Measurements from ENCODE around the gene CNOT1.

The CNOT1 gene

GRCh38 chr16:58510776-58511628 is 118.6 kb downstream of the CNOT1 start:
- Mint-ChIP-seq H3K4me1 (ENCODE audit: low read depth) (peaks cover 5% of the 10 kb centered on the region), H3K9me3 (no peaks in the 10 kb centered on the region), H3K36me3 (ENCODE audit: low read depth) (no peaks in the 10 kb centered on the region), H3K27me3 (ENCODE audit: low read depth) (no peaks in the 10 kb centered on the region), H3K27ac (no peak overlapping the region), H3K4me3 (no peak overlapping the region)

- Mint-ChIP-seq H3K27me3 (ENCODE audit: low read depth) (no peaks in the 10 kb centered on the region), H3K27ac (no peak overlapping the region), H3K4me3 (no peak overlapping the region), H3K4me1 (ENCODE audit: low read depth) (peaks cover 5% of the 10 kb centered on the region), H3K9me3 (no peaks in the 10 kb centered on the region), H3K36me3 (ENCODE audit: low read depth) (no peaks in the 10 kb centered on the region)
These were observed 119.4 kb downstream of the CNOT1 start for GRCh38 chr16:58510097-58510775.

GRCh38 chr16:58509256-58510096 is 120.2 kb downstream of the CNOT1 start:
- no peaks in the 10 kb centered on the region for H3K36me3 Mint-ChIP-seq (ENCODE audit: low read depth)
- no peak overlapping the region for H3K4me3 Mint-ChIP-seq
- H3K27ac Mint-ChIP-seq = no peak overlapping the region
- no peaks in the 10 kb centered on the region for H3K9me3 Mint-ChIP-seq
- no peaks in the 10 kb centered on the region for H3K4me1 Mint-ChIP-seq (ENCODE audit: low read depth)
- H3K27me3 Mint-ChIP-seq (ENCODE audit: low read depth) = no peaks in the 10 kb centered on the region

- no peaks in the 10 kb centered on the region for H3K36me3 Mint-ChIP-seq (ENCODE audit: low read depth)
- H3K9me3 Mint-ChIP-seq = no peaks in the 10 kb centered on the region
- H3K4me1 Mint-ChIP-seq (ENCODE audit: low read depth) = no peaks in the 10 kb centered on the region
- no peaks in the 10 kb centered on the region for H3K27me3 Mint-ChIP-seq (ENCODE audit: low read depth)
- H3K27ac Mint-ChIP-seq = no peak overlapping the region
- H3K4me3 Mint-ChIP-seq = no peak overlapping the region
These were observed 120.9 kb downstream of the CNOT1 start for GRCh38 chr16:58508671-58509251.

- Mint-ChIP-seq H3K9me3 (no peaks in the 10 kb centered on the region), H3K27me3 (ENCODE audit: low read depth) (no peaks in the 10 kb centered on the region), H3K36me3 (ENCODE audit: low read depth) (no peaks in the 10 kb centered on the region), H3K4me3 (no peak overlapping the region), H3K27ac (no peak overlapping the region), H3K4me1 (ENCODE audit: low read depth) (no peaks in the 10 kb centered on the region)
These were observed 121.5 kb downstream of the CNOT1 start for GRCh38 chr16:58507963-58508670.

GRCh38 chr16:58507195-58507962 is 122.2 kb downstream of the CNOT1 start:
- H3K4me3 Mint-ChIP-seq = no peak overlapping the region
- no peak overlapping the region for H3K27ac Mint-ChIP-seq
- H3K27me3 Mint-ChIP-seq (ENCODE audit: low read depth) = no peaks in the 10 kb centered on the region
- H3K4me1 Mint-ChIP-seq (ENCODE audit: low read depth) = no peaks in the 10 kb centered on the region
- no peaks in the 10 kb centered on the region for H3K9me3 Mint-ChIP-seq
- H3K36me3 Mint-ChIP-seq (ENCODE audit: low read depth) = no peaks in the 10 kb centered on the region

GRCh38 chr16:58506241-58507194 is 123.1 kb downstream of the CNOT1 start:
- H3K36me3 Mint-ChIP-seq (ENCODE audit: low read depth) = no peaks in the 10 kb centered on the region
- no peak overlapping the region for H3K4me3 Mint-ChIP-seq
- H3K27me3 Mint-ChIP-seq (ENCODE audit: low read depth) = no peaks in the 10 kb centered on the region
- H3K27ac Mint-ChIP-seq = no peak overlapping the region
- no peaks in the 10 kb centered on the region for H3K9me3 Mint-ChIP-seq
- H3K4me1 Mint-ChIP-seq (ENCODE audit: low read depth) = peaks cover 2% of the 10 kb centered on the region

GRCh38 chr16:58503863-58504688 is 125.5 kb downstream of the CNOT1 start:
- H3K9me3 Mint-ChIP-seq = no peaks in the 10 kb centered on the region
- peaks cover 4% of the 10 kb centered on the region for H3K4me1 Mint-ChIP-seq (ENCODE audit: low read depth)
- H3K27ac Mint-ChIP-seq = no peak overlapping the region
- no peak overlapping the region for H3K4me3 Mint-ChIP-seq
- no peaks in the 10 kb centered on the region for H3K27me3 Mint-ChIP-seq (ENCODE audit: low read depth)
- H3K36me3 Mint-ChIP-seq (ENCODE audit: low read depth) = no peaks in the 10 kb centered on the region

GRCh38 chr16:58503166-58503862 is 126.3 kb downstream of the CNOT1 start:
- Mint-ChIP-seq H3K4me1 (ENCODE audit: low read depth) (peaks cover 4% of the 10 kb centered on the region), H3K9me3 (no peaks in the 10 kb centered on the region), H3K27me3 (ENCODE audit: low read depth) (no peaks in the 10 kb centered on the region), H3K4me3 (no peak overlapping the region), H3K27ac (no peak overlapping the region), H3K36me3 (ENCODE audit: low read depth) (no peaks in the 10 kb centered on the region)

- Mint-ChIP-seq H3K4me1 (ENCODE audit: low read depth) (peaks cover 4% of the 10 kb centered on the region), H3K27me3 (ENCODE audit: low read depth) (no peaks in the 10 kb centered on the region), H3K9me3 (no peaks in the 10 kb centered on the region), H3K27ac (no peak overlapping the region), H3K36me3 (ENCODE audit: low read depth) (no peaks in the 10 kb centered on the region), H3K4me3 (peak overlapping the region; percentile 31)
These were observed 127.3 kb downstream of the CNOT1 start for GRCh38 chr16:58502217-58502921.

Measured in T-helper 1 cell treated with Interleukin-12 subunit alpha and Interleukin-12 subunit beta and Interleukin-4 antibody, amounts not matched to agents 30 μg/mL and 1 μg/mL, for 36 hours (primary cell).